Thymus (tissue), 11 donors: Measurements from ENCODE around the gene PIK3R3. TPM values are rescaled to one million over a fixed set of nuclear protein-coding genes. Genes with fewer than 3 reads are reported as not detected.

Source experiments
- DNase-seq, 9 donors: peaks; one replicate each; pipeline ENCODE4 v3.0.0-alpha.2; 2013; ENCODE audit warnings: low spot score in 9 of 9, low read depth in 6 of 9, missing footprints in 1 of 9
- H3K27ac ChIP-seq, 2 donors: one replicate each; pipeline ENCODE4 v1.5.1; 2013; ENCODE audit warnings: control low read depth in 1 of 2, low read depth in 1 of 2, low read length in 1 of 2, mild to moderate bottlenecking in 1 of 2, moderate library complexity in 1 of 2
- H3K27me3 ChIP-seq, 2 donors: one replicate each; pipeline ENCODE4 v1.5.1; 2013; ENCODE audit warnings: low read length in 1 of 2; ENCODE audit not compliant: control insufficient read depth in 2 of 2, insufficient read depth in 1 of 2
- H3K36me3 ChIP-seq, 2 donors: one replicate each; pipeline ENCODE4 v1.5.1; 2013; ENCODE audit warnings: low read length in 1 of 2, mild to moderate bottlenecking in 1 of 2, moderate library complexity in 1 of 2; ENCODE audit not compliant: control insufficient read depth in 2 of 2, insufficient read depth in 2 of 2
- H3K4me1 ChIP-seq, 2 donors: one replicate each; pipeline ENCODE4 v1.5.1; 2013; ENCODE audit warnings: low read length in 2 of 2; ENCODE audit not compliant: control insufficient read depth in 2 of 2, insufficient read depth in 2 of 2
- H3K4me3 ChIP-seq, 2 donors: one replicate each; pipeline ENCODE4 v1.5.1; 2013; ENCODE audit warnings: low read length in 2 of 2, control low read depth in 1 of 2, mild to moderate bottlenecking in 1 of 2
- H3K9me3 ChIP-seq, 2 donors: one replicate each; pipeline ENCODE4 v1.5.1; 2013; ENCODE audit warnings: low read length in 1 of 2, mild to moderate bottlenecking in 1 of 2; ENCODE audit not compliant: control insufficient read depth in 2 of 2, insufficient read depth in 1 of 2
- WGBS: extraction: QIAGEN DNeasy Blood & Tissue Kit; methylation state at CpG from one replicate; pipeline ENCODE4 v1.1.7; 2013; 5-methylcytosine and 5-hydroxymethylcytosine counted together
- polyA plus RNA-seq: library from polyadenylated mRNA; stranded (reverse); fragments of 200-250 nt; gene quantifications from one replicate; pipeline ENCODE4 v1.2.3, GENCODE V29; 2013
- total RNA-seq: library from RNA; stranded (reverse); fragments of 120-200 nt; gene quantifications from one replicate; pipeline ENCODE4 v1.2.4, GENCODE V29; 2013
- donor health status: healthy.

PIK3R3 gene
- total and polyA plus RNA-seq, 2 donors, result 8.9 to 13.3 TPM

DNA sequence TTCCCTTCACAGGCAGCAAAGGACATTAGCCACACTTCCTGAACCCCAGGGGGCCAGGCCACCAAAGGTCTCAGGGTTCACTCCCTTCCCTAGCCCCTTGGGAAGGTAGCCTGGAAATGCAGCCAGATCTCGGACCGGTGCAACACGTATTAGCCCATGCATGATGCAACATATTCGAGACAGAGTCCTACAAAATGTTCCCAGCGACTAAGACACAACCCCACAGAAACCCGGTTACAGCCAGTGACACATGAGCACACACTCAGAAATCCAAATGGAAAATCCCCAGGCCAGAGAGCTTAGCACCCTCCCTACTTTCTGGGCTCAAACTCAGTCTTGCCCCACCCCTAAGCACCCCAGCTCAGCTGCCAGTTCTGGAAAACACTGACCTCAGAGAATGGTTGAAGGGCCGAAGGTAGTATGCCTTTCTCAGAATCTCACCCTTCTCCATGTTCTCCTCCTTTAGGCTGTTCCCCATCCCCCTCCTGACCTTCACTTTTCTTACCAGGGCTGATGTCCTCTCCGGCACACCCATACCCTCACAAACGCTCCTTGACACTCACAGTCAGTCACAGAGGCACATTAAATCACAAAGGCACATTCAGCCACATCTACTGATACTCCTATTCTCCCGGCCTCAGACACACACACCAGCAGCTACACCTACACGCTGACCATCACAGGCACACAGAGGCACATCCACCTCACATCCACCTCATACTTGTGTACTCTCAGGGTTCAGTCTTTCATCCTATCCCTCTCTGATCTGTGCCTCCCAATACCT, 42.2 kb upstream of the PIK3R3 start, which contains the start of gene TSPAN1:
Gene TSPAN1, plus strand, starts transcription at position 640 of the 784 bp plus-strand sequence. CDS start 6,021 bp downstream, outside the sequence.
- Histone ChIP-seq H3K4me1 (peaks cover 0 to 25% of the 10 kb centered on the region in 2 donors), H3K36me3 (no peaks in the 10 kb centered on the region), H3K27me3 (peaks cover 0 to 2% of the 10 kb centered on the region in 2 donors), H3K27ac (peak within 1 kb of the TSS; percentile 9 to 26), H3K9me3 (no peaks in the 10 kb centered on the region), H3K4me3 (no peak within 1 kb of the TSS)
- DNase-seq, result no peak
- 95% methylated on average over 11 of the region's 11 CpGs for WGBS

DNA sequence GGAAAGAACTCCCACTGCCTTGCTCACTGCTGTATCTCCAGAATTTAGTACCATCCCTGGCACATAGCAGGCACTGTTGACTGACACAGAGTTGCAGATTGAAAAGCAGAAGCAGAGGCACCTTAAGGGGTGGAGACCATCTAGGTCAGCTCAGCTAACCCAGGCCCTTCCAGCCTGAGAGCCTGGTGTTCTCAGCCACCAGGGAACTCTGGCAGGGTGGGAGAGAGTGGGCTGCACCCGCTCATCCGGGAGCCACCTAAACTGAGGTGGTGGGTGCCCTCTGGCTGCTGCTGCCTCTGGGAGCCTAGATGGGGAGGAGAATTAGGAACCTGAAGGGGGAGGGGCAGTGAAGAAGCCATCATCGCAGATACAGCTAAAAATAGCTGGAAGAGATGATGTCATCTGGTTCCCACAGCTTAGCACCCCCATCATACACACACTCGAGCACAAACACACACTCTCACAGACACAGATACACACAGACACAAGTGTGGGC, 41.0 kb upstream of the PIK3R3 start:
- DNase-seq, result no peak
- no peaks in the 10 kb centered on the region for H3K36me3 ChIP-seq
- no peaks in the 10 kb centered on the region for H3K9me3 ChIP-seq
- H3K27ac ChIP-seq, result no peak overlapping the region
- peaks cover 0 to 22% of the 10 kb centered on the region in 2 donors for H3K4me1 ChIP-seq
- H3K4me3 ChIP-seq, result no peak overlapping the region
- H3K27me3 ChIP-seq, result peaks cover 0 to 4% of the 10 kb centered on the region in 2 donors
- WGBS, result 65% methylated on average over 4 of the region's 4 CpGs

DNA sequence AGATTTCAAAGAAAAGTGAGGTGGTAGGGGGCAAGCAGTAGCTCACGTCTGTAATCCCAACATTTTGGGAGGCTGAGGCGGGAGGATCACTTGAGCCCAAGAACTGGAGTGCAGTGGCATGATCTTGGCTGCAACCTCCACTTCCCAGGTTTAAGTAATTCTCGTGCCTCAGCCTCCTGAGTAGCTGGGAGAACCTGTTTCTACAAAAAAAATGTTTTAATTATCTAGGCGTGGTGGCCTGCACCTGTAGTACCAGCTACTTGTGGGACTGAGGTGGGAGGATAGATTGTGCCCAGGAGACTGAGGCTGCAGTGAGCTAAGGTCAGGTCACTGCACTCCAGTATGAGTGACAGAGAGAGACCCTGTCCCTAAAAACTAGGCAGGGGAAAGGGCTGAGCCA, 39.9 kb upstream of the PIK3R3 start:
- H3K9me3 ChIP-seq, result no peaks in the 10 kb centered on the region
- no peak for DNase-seq
- no peaks in the 10 kb centered on the region for H3K36me3 ChIP-seq
- peaks cover 0 to 6% of the 10 kb centered on the region in 2 donors for H3K27me3 ChIP-seq
- WGBS, result 97% methylated on average over 4 of the region's 4 CpGs
- H3K27ac ChIP-seq, result no peak overlapping the region
- H3K4me3 ChIP-seq, result no peak overlapping the region
- peaks cover 1 to 26% of the 10 kb centered on the region in 2 donors for H3K4me1 ChIP-seq

GRCh38 chr1:46171871-46172270, 39.4 kb upstream of the PIK3R3 start:
- H3K4me3 ChIP-seq, result no peak overlapping the region
- H3K27me3 ChIP-seq, result peaks cover 0 to 6% of the 10 kb centered on the region in 2 donors
- H3K27ac ChIP-seq, result no peak overlapping the region
- peaks cover 4 to 29% of the 10 kb centered on the region in 2 donors for H3K4me1 ChIP-seq
- 80% methylated on average over 6 of the region's 6 CpGs for whole genome bisulfite sequencing
- H3K9me3 ChIP-seq, result no peaks in the 10 kb centered on the region
- no peaks in the 10 kb centered on the region for H3K36me3 ChIP-seq
- no peak for DNase-seq

DNA sequence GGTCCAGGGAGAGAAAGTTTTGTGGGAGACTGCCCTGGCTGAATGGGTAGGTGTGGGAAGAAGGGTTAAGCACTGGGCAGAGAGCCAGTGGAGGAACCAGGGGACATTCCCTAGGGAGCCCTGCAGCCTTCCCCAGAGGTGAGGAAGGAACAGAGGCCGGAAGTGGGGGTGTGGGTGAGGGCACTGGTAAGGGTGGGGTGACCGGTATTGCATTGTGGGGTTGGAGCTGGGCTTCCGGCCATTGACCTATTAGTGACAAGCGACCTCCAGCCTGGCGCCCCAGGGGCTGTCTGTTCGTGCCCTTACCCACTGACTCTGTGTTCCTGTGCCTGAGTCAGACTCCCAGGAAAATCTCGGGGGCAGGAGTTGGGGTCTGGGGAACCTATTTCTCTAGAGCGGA, 38.9 kb upstream of the PIK3R3 start:
- H3K9me3 ChIP-seq, result no peaks in the 10 kb centered on the region
- H3K36me3 ChIP-seq, result no peaks in the 10 kb centered on the region
- 97% methylated on average over 8 of the region's 8 CpGs for WGBS
- peaks cover 0 to 6% of the 10 kb centered on the region in 2 donors for H3K27me3 ChIP-seq
- H3K4me3 ChIP-seq, result no peak overlapping the region
- no peak for DNase-seq
- H3K27ac ChIP-seq, result no peak overlapping the region
- peaks cover 6 to 34% of the 10 kb centered on the region in 2 donors for H3K4me1 ChIP-seq

GRCh38 chr1:46169811-46170454, 37.5 kb upstream of the PIK3R3 start:
- no peaks in the 10 kb centered on the region for H3K9me3 ChIP-seq
- H3K27me3 ChIP-seq, result peaks cover 0 to 6% of the 10 kb centered on the region in 2 donors
- WGBS, result 98% methylated on average over 3 of the region's 3 CpGs
- H3K4me3 ChIP-seq, result no peak overlapping the region
- no peaks in the 10 kb centered on the region for H3K36me3 ChIP-seq
- DNase-seq, result no peak
- no peak overlapping the region for H3K27ac ChIP-seq
- peaks cover 8 to 39% of the 10 kb centered on the region in 2 donors for H3K4me1 ChIP-seq

DNA sequence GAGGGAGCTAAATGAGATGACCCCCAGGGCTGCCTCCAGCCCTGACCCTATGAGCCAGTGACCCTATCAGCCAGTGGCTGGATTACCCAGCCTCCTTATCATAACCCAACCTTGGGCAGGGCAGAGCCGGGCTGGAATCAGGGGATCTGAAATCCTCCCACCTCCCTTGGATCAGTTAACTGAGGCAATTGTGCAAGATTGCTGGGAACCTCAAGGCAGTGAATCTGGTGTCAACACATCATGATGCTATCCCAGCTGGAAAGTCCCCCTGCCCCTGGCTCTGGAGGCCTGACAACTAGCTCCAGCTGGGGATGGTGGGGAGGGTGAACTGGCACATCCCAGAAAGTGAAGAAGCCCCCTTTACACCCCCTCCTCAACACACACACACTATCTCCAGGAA, 36.0 kb upstream of the PIK3R3 start:
- H3K27ac ChIP-seq, result no peak overlapping the region
- WGBS, result 98% methylated on average over 1 of the region's 1 CpG
- peaks cover 8 to 30% of the 10 kb centered on the region in 2 donors for H3K4me1 ChIP-seq
- DNase-seq, result no peak
- H3K27me3 ChIP-seq, result peaks cover 0 to 6% of the 10 kb centered on the region in 2 donors
- H3K4me3 ChIP-seq, result no peak overlapping the region
- no peaks in the 10 kb centered on the region for H3K9me3 ChIP-seq
- H3K36me3 ChIP-seq, result no peaks in the 10 kb centered on the region

DNA sequence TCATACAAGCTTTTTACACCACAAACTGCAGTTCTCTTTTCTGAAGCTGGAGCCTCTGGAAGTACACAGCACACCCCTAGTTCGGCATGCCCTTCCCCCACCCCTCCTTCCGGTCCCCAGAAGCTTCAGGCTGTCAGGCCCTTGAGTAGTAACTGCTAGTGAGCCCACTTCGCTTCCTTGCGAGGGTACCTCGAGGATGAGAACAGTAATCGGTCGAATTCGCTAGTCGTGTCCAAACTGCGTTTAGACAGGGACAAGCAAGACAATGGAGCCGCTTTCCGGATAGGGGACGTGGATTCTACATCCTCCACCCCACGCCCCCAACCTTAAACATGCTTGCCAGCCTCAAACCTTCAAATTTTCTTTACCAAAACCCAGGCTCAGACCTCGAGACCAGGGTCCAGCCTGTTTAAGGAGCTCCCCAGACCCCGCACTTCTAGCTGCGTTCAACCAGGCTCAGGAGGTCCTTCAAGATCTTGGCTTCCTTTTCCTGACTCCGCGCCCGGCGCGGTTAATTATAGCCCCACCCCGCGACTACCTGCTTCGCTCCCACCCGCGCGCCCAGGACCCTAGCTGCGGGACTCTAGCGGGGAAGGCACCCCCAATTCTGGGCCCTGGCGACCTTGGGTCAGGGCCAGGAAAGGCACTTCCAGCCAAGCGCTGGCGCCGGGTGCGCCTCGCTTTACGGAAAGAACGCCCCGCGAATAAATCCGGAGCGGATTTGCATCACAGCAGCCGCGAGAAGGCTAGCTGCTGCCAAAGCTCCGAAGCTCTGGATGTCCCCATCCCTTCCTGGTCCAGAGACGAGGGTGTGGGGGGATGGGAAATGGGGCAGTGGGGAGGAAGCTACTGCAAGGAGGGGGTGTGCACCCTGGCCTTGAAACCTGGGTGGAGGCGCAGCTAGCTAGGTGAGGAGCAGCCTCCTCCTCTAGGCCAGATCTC, 34.4 kb upstream of the PIK3R3 start:
- peak overlapping the region; percentile 48 to 67 for H3K4me3 ChIP-seq
- 5% methylated on average over 47 of the region's 47 CpGs for WGBS
- peak overlapping the region; percentile 68 to 83 for H3K27ac ChIP-seq
- peaks cover 0 to 6% of the 10 kb centered on the region in 2 donors for H3K27me3 ChIP-seq
- no peaks in the 10 kb centered on the region for H3K36me3 ChIP-seq
- peaks cover 8 to 24% of the 10 kb centered on the region in 2 donors for H3K4me1 ChIP-seq
- no peaks in the 10 kb centered on the region for H3K9me3 ChIP-seq
- DNase-seq, result peak; percentile 69 to 91 (median 80)
